HG03521 (cell line): ENCODE measurements around the gene UBASH3A.
"Not testable (repeated sequence)": the region's sequence is repeated elsewhere in the genome, so short reads cannot be mapped to it uniquely, and the experiment has no call there.

Source experiments
- ATAC-seq: cut with Tn5 transposase; IDR thresholded peaks from one replicate; pipeline ENCODE4 v1.9.1; 2021; ENCODE audit warnings: mild to moderate bottlenecking, moderate library complexity; ENCODE audit not compliant: unreplicated experiment

Gene UBASH3A

DNA sequence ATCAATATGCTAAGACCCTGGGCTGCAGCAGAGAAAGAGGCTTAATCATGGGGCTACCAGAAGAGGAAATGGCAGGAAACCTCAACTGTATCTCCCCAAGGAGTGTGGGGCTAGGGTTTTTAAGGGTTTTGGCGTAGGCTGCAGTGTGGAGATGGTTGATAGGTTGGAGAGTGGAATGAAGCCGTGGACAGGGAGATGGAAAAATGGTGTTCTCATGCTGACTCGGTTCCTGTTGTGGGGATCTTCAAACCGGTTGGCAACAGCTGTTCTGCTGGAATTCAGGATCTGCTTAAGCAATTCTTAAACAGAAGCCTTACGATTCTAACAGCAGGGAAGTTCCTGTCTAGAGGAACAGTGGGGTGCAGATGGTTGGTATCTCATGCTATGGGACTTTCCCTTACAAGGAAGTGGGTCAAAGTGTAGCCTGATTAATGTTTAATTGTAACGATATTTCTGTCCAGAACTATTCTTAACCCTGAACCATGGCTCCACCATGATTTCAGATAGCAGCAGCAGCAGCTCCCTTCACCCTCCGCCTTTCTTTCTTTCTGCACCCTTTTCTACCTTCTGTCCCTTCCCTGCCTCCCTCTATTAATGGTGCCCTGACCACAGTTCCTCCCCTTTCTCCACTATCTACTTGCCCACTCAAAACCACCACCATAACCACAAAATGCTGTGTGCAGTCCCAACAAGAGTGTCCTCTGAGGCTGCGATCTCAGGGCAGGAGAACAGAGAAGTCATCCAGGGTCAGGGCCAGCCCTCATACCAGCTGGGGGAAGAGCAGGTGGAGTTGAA is 61.5 kb downstream of the UBASH3A start:
- peak; percentile 30 for ATAC-seq

DNA sequence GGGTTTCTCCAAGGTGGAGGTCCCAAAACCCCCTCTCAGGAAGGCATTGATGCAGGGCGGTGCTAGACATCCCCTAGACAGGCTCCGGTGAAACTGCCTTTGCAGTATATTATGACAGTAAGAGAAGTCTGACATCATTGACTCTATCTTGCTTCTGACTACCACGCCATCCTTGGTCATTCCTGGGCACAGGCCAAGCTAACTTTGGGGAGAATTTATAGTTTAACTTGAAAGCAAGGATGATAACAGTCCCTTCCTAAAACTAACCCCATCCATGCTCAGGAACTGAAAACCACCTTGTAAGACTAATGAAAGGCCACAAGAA is 62.1 kb downstream of the UBASH3A start:
- ATAC-seq, result no peak

DNA sequence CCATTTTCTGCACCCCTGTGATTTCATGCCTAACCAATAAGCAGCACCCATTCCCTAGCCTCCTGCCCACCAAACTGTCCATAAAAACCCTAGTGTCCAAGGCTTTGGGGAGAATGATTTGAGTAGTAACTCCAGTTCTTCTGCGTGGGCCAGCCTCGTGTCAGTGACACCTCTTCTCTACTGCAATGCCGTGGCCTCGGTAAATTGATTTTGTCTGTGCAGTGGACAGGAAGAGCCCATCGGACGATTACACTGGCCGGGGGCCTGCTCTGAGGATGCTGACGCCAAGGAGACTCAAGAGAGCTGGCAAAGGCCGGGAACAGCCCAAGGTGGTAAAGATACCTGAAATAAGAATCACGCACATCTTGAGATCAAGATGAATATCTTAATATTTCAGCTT is 63.0 kb downstream of the UBASH3A start:
- ATAC-seq, result no peak

DNA sequence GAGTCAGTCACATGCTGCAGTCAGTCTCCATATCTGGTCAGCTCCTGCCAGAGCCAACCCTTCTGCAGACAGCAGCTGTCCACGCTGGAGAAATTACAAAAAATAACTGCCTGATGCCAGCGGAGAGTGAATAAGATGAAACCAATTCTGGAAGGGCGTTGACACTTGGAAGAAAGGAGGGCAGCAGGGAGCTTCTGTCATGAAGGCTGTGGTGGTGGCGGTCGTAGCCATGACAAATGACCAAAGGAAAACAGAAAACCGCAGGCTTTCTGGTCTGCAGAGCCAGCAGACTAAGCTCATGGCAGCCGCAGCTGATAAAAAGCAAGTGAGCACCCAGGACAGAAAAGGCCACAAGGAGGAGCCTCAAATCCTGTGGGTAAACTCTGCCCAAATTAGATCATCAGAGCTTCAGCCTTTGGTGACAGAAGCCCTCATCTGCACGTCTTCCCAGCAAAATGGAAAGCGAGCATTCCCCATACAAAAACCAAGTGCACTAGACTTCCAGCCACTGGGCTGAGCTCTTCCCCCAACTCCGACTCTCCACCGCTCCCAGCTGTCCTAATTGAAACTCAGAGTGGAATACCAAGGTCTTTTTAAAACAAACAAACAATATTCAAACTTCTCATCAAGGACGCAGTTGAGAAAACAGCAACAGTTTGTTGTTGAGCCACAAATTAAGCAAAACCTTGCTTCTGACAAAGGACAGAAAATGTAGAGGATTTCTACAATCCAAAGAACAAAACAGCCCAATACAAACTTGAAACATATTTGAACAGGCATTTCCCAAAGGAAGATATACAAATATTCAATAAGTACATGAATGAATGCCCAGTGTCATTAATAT is 63.7 kb downstream of the UBASH3A start:
- no peak for ATAC-seq

- ATAC-seq, result no peak
These were observed 64.9 kb downstream of the UBASH3A start for GRCh38 chr21:42468491-42469131.

DNA sequence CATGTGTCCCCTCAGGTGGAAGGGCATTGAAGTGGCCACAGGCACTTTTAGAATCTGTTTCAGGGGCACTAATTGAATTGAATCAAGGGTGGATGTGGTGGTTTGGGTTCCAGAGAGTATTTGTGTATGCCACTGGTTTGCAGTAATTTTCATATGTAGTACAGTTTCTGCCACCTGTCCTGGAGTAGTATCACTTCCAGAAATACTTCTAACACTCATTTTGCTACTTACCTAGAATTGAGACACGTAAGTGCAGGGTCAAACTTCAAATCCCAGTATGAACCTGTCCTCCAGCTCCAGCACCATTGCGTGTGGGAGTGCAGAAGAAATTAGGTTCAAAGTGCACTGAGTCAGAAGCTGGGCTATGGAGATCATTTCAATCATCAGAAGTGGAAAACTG is 65.6 kb downstream of the UBASH3A start:
- ATAC-seq, result no peak

DNA sequence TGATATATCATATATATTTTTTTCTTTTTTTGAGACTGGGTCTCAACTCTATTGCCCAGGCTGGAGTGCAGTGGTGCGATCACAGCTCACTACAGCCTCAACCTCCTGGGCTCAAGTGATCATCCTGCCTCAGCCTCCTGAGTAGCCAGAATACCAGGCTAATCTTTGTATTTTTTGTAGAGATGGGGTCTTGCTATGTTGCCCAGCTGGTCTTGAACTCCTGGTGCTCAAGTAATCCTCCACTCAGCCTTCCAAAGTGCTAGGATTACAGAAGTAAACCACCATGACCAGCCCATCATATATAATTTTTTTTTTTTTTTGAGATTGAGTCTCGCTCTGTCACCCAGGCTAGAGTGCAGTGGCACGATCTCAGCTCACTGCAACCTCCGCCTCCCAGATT is 66.0 kb downstream of the UBASH3A start:
- not testable (repeated sequence) for ATAC-seq

GRCh38 chr21:42471206-42471605 is 67.5 kb downstream of the UBASH3A start:
- no peak for ATAC-seq

- no peak for ATAC-seq
These were observed 68.1 kb downstream of the UBASH3A start for GRCh38 chr21:42471716-42472330.

DNA sequence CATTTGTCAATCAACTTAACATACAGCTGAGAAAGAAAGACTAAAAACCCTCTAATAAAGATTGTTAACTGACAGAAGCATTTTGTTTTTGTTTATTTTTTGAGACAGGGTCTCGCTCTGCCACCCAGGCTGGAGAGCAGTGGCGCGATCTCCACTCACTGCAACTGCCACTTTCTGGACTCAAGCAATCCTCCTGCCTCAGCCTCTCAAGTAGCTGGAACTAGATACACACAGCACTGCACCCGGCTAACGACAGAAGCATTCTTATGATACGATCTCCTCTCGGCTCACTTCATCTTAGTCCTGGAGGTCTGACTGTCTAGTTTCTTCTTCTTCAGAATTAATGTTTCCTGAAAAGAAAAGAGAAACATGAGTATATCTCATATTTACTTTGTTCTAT is 68.8 kb downstream of the UBASH3A start:
- ATAC-seq, result no peak

GRCh38 chr21:42473498-42474042 is 69.9 kb downstream of the UBASH3A start:
- ATAC-seq, result no peak

DNA sequence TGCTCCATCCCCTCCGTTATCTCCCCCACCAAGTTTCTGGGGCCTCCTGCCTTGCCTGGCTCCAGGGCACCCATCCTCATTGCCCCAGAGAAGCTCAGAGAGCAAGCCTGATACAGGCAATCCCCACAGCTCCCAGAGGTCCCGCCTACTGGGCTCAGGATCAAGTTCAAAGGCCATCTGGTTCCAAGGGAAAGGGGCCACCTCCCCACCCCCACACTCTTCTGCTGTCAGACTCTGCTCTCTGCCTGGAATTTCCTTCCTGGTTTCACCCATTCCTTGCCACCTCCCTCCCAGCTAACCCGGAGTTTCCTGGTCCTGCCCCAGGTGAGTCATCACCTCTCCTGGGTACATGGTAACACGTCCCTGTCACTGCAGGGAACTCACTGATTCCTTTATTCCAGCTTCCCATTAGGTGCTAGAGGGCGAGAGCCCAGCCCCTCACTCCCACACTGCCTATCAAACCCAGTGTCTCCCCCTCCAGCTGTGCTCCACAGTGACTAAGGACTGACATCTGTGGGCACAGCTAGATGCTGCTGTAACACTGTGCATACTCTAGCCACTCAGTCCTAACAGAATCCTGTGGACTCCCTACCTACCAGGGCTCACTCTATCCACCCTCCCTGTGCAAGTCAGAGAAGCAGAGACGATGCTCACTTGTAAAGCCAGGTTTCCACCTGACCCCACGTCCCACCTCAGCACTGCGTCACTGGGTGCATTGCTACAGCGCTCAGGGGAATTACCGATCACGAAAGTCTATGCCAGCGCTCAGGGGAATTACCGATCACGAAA is 70.5 kb downstream of the UBASH3A start:
- no peak for ATAC-seq

DNA sequence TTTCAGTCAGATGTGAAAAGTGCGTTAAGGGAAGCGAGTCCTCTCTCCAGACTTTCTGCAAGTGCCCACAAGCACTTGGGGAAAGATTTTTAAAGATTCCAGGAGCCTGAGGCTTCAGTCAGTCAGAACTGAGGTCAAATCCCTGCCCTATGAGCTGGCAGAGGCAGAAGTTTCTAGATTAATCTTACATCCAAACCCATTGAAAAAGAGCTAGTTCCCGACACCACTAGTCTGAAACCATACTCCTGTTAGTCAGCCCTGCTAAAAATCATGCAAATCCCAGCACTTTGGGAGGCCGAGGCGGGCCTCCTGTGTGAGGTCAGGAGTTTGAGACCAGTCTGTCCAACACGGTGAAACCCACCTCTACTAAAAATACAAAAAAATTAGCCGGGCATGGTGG is 71.3 kb downstream of the UBASH3A start:
- no peak for ATAC-seq

DNA sequence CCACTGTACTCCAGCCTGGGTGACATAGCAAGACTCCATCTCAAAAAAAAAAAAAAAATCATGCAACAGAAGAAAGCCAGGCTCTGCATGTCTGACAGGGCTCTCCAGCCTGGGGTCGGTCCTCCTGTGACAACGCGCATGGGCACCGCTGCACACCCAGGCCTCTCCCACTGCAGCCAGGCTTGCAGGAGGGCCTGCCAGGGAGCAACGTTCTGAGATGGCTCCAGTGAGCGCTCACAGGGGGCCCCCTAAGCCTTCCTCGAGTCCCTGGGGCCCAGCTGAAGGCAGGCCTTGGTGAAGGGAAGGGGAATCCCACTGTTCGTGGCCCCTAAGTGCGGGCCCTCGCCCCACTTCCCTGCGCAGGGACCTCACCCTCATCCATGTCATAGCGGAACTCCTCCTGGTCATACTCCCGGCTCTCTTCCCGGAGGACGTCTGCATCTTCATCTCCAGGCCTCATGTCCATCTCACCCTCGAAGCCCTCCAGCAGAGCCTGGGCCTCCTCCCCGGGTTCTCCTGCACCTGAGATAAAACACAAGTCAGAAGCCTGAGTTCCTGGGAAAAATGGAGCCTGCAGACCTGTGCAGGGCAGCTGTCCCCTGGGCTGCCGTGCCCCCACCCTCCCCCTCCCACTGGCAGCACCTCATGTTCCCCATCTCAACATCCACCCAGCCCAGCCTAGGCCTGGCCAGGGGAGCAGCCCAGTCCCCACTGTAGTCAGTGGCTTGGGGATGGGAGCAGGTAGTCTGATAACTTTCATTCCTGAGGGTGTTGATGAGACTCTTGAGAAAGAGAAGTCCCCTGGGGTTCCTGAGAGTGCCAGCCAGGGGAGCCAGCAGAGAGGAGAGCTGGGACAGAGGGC is 72.1 kb downstream of the UBASH3A start:
- ATAC-seq, result no peak

- no peak for ATAC-seq
These were observed 73.0 kb downstream of the UBASH3A start for GRCh38 chr21:42476388-42477331.

- no peak for ATAC-seq
These were observed 74.8 kb downstream of the UBASH3A start for GRCh38 chr21:42478504-42478903.

- ATAC-seq, result no peak
These were observed 75.9 kb downstream of the UBASH3A start for GRCh38 chr21:42479582-42479981.

DNA sequence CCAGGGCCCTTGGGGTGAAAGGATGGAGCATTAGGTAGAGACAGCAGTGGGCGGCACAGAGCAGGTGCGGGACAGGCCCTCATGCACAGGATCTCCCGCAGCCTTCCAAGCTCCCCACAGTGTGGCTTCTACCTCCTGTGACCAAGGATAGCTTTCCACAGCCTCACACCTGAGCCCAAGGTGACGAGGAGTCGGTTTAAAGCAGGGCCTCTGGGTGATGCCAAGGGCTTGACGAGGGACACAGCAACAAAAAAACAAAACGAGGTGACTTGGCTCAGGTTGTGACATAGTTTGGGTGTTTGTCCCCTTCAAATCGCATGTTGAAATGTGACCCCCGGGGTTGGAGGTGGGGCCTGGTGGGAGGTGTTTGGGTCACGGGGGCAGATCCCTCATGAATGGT is 77.0 kb downstream of the UBASH3A start:
- no peak for ATAC-seq
